BLaER1 (cell line): Measurements from ENCODE around the gene ERMARD.

ENCODE experiments used
- H3K27ac ChIP-seq: shearing (Covaris generic); formaldehyde crosslinking; 2 replicates; pipeline ENCODE4 v1.8.1; 2022
- H3K27me3 ChIP-seq: shearing (Covaris generic); formaldehyde crosslinking; 2 replicates; pipeline ENCODE4 v1.8.1; 2022
- H3K36me3 ChIP-seq: shearing (Covaris generic); formaldehyde crosslinking; 2 replicates; pipeline ENCODE4 v1.8.1; 2022
- H3K4me1 ChIP-seq: shearing (Covaris generic); formaldehyde crosslinking; 2 replicates; pipeline ENCODE4 v1.8.1; 2022
- H3K4me2 ChIP-seq: shearing (Covaris generic); formaldehyde crosslinking; 2 replicates; pipeline ENCODE4 v1.8.1; 2022
- H3K4me3 ChIP-seq: shearing (Covaris generic); formaldehyde crosslinking; 2 replicates; pipeline ENCODE4 v1.8.1; 2022
- H3K9ac ChIP-seq: shearing (Covaris generic); formaldehyde crosslinking; 2 replicates; pipeline ENCODE4 v1.8.1; 2022
- H3K9me3 ChIP-seq: shearing (Covaris generic); formaldehyde crosslinking; 2 replicates; pipeline ENCODE4 v1.8.1; 2022
- H4K20me1 ChIP-seq: shearing (Covaris generic); formaldehyde crosslinking; 2 replicates; pipeline ENCODE4 v1.8.1; 2022
- Cebpa-rat ChIP-seq: shearing (Covaris generic); IDR thresholded peaks from 2 replicates; pipeline ENCODE4 v1.8.1; 2022

ERMARD gene

DNA sequence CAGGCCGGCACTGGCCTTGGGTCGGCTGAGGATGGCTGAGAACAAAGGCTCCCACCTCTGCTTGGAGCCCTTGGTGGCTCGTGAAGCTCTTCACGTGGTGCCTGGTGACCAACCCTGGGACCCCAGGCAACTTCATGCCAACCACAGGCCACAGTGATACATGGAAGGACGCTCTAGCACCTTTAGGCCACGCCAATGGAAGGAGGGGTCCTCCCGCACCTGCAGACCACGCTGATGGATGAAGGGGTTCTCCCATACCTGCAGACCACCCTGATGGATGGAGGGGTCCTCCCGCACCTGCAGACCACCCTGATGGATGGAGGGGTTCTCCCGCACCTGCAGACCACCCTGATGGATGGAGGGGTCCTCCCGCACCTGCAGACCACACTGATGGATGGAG is 62.5 kb downstream of the ERMARD start:
- no peaks in the 10 kb centered on the region for H3K4me1 ChIP-seq
- TF ChIP-seq Cebpa-rat = no peak

DNA sequence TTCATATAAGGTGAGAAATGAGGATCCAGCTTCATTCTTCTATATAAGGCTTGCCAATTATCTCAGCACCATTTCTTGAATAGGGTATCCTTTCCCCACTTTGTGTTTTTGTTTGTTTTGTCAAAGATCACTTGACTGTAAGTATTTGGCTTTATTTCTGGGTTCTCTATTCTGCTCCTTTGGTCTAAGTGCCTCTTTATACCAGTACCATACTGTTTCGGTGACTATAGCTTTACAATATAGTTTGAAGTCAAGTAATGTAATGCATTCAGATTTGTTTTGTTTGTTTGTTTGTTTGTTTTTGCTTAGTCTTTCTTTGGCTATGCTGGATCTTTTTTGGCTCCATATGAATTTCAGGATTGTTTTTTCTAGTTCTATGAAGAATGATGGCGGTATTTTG is 64.6 kb downstream of the ERMARD start:
- Histone ChIP-seq H3K9me3 (peaks cover 35% of the 10 kb centered on the region), H3K36me3 (no peaks in the 10 kb centered on the region), H3K4me3 (no peak overlapping the region), H3K4me2 (no peak overlapping the region), H3K27me3 (peaks cover 52% of the 10 kb centered on the region), H3K9ac (no peak overlapping the region), H3K27ac (no peak overlapping the region), H4K20me1 (peaks cover 11% of the 10 kb centered on the region; the same call in 1 of the 2 replicates), H3K4me1 (no peaks in the 10 kb centered on the region)
- no peak for TF ChIP-seq Cebpa-rat

More for the DNA sequence above, 62.5 kb downstream of the ERMARD start:
- Histone ChIP-seq H3K27me3 (peaks cover 67% of the 10 kb centered on the region), H3K27ac (no peak overlapping the region), H3K9me3 (peaks cover 35% of the 10 kb centered on the region), H3K4me2 (no peak overlapping the region), H3K36me3 (no peaks in the 10 kb centered on the region), H4K20me1 (peaks cover 29% of the 10 kb centered on the region; the same call in 1 of the 2 replicates), H3K9ac (no peak overlapping the region), H3K4me3 (no peak overlapping the region)

DNA sequence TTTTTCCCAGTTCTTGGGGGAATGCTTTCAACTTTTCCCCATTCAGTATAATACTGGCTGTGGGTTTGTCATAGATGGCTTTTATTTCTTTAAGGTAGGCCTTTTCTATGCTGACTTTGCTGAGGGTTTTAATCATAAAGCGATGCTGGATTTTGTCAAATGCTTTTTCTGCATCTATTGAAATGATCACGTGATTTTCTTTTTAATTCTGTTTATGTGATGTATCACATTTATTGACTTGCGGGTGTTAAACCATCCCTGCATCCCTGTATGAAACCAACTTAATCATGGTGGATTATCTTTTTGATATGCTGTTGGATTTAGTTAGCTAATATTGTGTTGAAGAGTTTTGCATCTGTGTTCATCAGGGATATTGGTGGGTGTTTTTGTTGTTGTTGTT is 65.6 kb downstream of the ERMARD start:
- Histone ChIP-seq H3K9ac (no peak overlapping the region), H3K9me3 (peaks cover 35% of the 10 kb centered on the region), H3K27ac (no peak overlapping the region), H3K4me3 (no peak overlapping the region), H4K20me1 (peaks cover 2% of the 10 kb centered on the region; the same call in 1 of the 2 replicates), H3K27me3 (peaks cover 48% of the 10 kb centered on the region), H3K36me3 (no peaks in the 10 kb centered on the region), H3K4me1 (no peaks in the 10 kb centered on the region), H3K4me2 (no peak overlapping the region)
- TF ChIP-seq Cebpa-rat = no peak

- no peak for TF ChIP-seq Cebpa-rat
- no peak overlapping the region for H3K27ac ChIP-seq
Observed at GRCh38 chr6:169820358-169820757, 68.9 kb downstream of the ERMARD start.

GRCh38 chr6:169824021-169824420 is 72.6 kb downstream of the ERMARD start:
- H3K4me2 ChIP-seq = no peak overlapping the region
- H3K27me3 ChIP-seq = peaks cover 48% of the 10 kb centered on the region
- H3K9me3 ChIP-seq = peaks cover 12% of the 10 kb centered on the region
- no peak overlapping the region for H3K4me3 ChIP-seq
- H4K20me1 ChIP-seq = no peaks in the 10 kb centered on the region
- H3K36me3 ChIP-seq = no peaks in the 10 kb centered on the region
- no peak overlapping the region for H3K9ac ChIP-seq
- peaks cover 11% of the 10 kb centered on the region for H3K4me1 ChIP-seq
- TF ChIP-seq Cebpa-rat = no peak
- H3K27ac ChIP-seq = no peak overlapping the region

More at GRCh38 chr6:169820358-169820757, 68.9 kb downstream of the ERMARD start:
- Histone ChIP-seq H3K27me3 (peaks cover 51% of the 10 kb centered on the region), H3K4me1 (peaks cover 11% of the 10 kb centered on the region), H3K4me2 (no peak overlapping the region), H4K20me1 (no peaks in the 10 kb centered on the region), H3K36me3 (no peaks in the 10 kb centered on the region), H3K9me3 (peaks cover 19% of the 10 kb centered on the region), H3K9ac (no peak overlapping the region), H3K4me3 (no peak overlapping the region)

DNA sequence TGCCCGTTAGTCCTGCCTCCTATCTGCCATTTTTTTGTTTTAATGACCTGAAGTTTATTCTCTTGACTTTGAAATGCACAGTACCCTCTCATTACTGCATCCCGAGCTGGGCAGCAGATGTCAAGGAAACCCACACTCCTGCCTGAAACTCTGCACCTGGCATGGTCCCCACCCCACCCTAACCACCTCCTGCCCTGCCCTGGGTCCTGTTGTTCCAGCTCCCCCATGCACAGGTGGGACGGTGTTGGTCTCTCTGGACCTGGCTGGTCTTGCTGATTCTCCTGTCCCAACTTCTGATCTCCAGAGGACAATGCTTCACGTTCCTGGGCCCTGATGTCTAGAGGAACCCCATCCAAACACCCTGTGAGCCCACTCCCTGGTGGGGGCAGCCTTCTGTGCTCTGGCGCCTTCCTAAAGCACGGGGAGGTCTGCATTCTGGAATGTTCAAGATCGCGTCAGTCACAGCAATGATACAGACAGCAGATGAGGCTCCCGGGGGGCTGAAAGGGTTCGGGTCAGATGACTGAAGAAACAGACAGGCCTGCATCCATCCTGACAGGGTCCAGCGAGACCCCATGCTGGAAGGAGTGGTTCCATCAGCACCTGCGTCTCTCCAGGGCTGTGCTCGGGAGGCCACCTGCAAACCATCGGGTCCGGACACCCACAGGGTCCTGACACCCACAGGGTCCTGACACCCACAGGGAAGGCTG is 73.6 kb downstream of the ERMARD start:
- no peak for TF ChIP-seq Cebpa-rat
- Histone ChIP-seq H3K9ac (no peak overlapping the region), H3K4me3 (no peak overlapping the region), H3K36me3 (no peaks in the 10 kb centered on the region), H3K4me2 (no peak overlapping the region), H3K27ac (no peak overlapping the region), H3K4me1 (peaks cover 11% of the 10 kb centered on the region), H3K9me3 (peaks cover 12% of the 10 kb centered on the region), H3K27me3 (peaks cover 43% of the 10 kb centered on the region), H4K20me1 (peaks cover 1% of the 10 kb centered on the region; the same call in 1 of the 2 replicates)

GRCh38 chr6:169825558-169826225 is 74.3 kb downstream of the ERMARD start:
- Histone ChIP-seq H4K20me1 (peaks cover 8% of the 10 kb centered on the region; the same call in 1 of the 2 replicates), H3K27ac (no peak overlapping the region), H3K27me3 (peaks cover 43% of the 10 kb centered on the region), H3K4me2 (no peak overlapping the region), H3K4me1 (peaks cover 11% of the 10 kb centered on the region), H3K9ac (no peak overlapping the region), H3K36me3 (no peaks in the 10 kb centered on the region), H3K4me3 (no peak overlapping the region), H3K9me3 (peaks cover 12% of the 10 kb centered on the region)
- TF ChIP-seq Cebpa-rat = no peak

DNA sequence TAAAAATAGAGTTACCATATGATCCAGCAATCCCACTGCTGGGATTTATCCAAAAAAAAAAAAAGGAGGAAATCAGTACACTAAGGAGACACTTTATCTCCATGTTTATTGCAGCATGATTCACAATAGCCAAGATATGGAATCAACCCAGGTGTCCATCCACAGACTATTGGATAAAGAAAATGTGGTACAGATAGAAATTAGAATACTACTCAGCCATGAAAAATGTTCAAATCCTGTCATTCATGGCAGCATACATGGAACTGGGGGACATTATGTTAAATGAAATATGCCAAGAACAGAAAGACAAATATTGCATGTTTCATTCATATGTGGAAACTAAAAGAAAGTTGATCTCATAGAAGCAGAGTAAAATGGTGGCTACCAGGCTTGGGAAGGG is 75.3 kb downstream of the ERMARD start:
- Histone ChIP-seq H4K20me1 (peaks cover 10% of the 10 kb centered on the region; the same call in 1 of the 2 replicates), H3K36me3 (no peaks in the 10 kb centered on the region), H3K27ac (no peak overlapping the region), H3K4me1 (peaks cover 12% of the 10 kb centered on the region), H3K27me3 (peaks cover 40% of the 10 kb centered on the region), H3K4me3 (no peak overlapping the region), H3K4me2 (no peak overlapping the region), H3K9me3 (peaks cover 12% of the 10 kb centered on the region), H3K9ac (no peak overlapping the region)
- no peak for TF ChIP-seq Cebpa-rat

GRCh38 chr6:169827290-169827717 is 75.9 kb downstream of the ERMARD start:
- Histone ChIP-seq H3K9ac (no peak overlapping the region), H3K4me1 (peaks cover 18% of the 10 kb centered on the region), H3K27ac (no peak overlapping the region), H3K4me3 (no peak overlapping the region), H4K20me1 (peaks cover 10% of the 10 kb centered on the region; the same call in 1 of the 2 replicates), H3K27me3 (peaks cover 35% of the 10 kb centered on the region), H3K4me2 (no peak overlapping the region), H3K9me3 (peaks cover 12% of the 10 kb centered on the region), H3K36me3 (no peaks in the 10 kb centered on the region)
- no peak for TF ChIP-seq Cebpa-rat

GRCh38 chr6:169828176-169828575 is 76.8 kb downstream of the ERMARD start:
- no peak for TF ChIP-seq Cebpa-rat
- H3K27me3 ChIP-seq = peaks cover 30% of the 10 kb centered on the region
- no peak overlapping the region for H3K27ac ChIP-seq

More at GRCh38 chr6:169828176-169828575, 76.8 kb downstream of the ERMARD start:
- Histone ChIP-seq H3K4me1 (peaks cover 21% of the 10 kb centered on the region), H3K4me3 (no peak overlapping the region), H3K9me3 (peaks cover 12% of the 10 kb centered on the region), H3K36me3 (no peaks in the 10 kb centered on the region), H3K4me2 (no peak overlapping the region), H4K20me1 (peaks cover 10% of the 10 kb centered on the region; the same call in 1 of the 2 replicates), H3K9ac (no peak overlapping the region)
